ENCODE measurements around the gene DSG2.

DSG2 gene

DNA sequence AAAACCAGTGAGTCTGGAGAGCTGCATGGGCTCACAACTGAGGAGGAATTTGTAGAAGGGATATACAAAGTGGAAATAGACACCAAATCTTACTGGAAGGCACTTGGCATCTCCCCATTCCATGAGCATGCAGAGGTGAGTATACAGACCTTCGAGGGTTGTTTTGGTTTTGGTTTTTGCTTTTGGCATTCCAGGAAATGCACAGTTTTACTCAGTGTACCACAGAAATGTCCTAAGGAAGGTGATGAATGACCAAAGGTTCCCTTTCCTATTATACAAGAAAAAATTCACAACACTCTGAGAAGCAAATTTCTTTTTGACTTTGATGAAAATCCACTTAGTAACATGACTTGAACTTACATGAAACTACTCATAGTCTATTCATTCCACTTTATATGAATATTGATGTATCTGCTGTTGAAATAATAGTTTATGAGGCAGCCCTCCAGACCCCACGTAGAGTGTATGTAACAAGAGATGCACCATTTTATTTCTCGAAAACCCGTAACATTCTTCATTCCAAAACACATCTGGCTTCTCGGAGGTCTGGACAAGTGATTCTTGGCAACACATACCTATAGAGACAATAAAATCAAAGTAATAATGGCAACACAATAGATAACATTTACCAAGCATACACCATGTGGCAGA lies 97.3 kb downstream of the DSG2 start:
- TF ChIP-seq, protein P1, sequence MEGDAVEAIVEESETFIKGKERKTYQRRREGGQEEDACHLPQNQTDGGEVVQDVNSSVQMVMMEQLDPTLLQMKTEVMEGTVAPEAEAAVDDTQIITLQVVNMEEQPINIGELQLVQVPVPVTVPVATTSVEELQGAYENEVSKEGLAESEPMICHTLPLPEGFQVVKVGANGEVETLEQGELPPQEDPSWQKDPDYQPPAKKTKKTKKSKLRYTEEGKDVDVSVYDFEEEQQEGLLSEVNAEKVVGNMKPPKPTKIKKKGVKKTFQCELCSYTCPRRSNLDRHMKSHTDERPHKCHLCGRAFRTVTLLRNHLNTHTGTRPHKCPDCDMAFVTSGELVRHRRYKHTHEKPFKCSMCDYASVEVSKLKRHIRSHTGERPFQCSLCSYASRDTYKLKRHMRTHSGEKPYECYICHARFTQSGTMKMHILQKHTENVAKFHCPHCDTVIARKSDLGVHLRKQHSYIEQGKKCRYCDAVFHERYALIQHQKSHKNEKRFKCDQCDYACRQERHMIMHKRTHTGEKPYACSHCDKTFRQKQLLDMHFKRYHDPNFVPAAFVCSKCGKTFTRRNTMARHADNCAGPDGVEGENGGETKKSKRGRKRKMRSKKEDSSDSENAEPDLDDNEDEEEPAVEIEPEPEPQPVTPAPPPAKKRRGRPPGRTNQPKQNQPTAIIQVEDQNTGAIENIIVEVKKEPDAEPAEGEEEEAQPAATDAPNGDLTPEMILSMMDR (IDR thresholded peaks at IDR 0.05; ENCODE audit: extremely low read depth, insufficient read depth, missing control alignments), result no peak
- DNase-seq (ENCODE audit: low spot score), result no peak
- in situ Hi-C loops (cut with MboI; ENCODE audit: low pct_unique_long_range_greater_than_20kb, low sequenced_read_pairs, unreplicated experiment), result no loop called here

DNA sequence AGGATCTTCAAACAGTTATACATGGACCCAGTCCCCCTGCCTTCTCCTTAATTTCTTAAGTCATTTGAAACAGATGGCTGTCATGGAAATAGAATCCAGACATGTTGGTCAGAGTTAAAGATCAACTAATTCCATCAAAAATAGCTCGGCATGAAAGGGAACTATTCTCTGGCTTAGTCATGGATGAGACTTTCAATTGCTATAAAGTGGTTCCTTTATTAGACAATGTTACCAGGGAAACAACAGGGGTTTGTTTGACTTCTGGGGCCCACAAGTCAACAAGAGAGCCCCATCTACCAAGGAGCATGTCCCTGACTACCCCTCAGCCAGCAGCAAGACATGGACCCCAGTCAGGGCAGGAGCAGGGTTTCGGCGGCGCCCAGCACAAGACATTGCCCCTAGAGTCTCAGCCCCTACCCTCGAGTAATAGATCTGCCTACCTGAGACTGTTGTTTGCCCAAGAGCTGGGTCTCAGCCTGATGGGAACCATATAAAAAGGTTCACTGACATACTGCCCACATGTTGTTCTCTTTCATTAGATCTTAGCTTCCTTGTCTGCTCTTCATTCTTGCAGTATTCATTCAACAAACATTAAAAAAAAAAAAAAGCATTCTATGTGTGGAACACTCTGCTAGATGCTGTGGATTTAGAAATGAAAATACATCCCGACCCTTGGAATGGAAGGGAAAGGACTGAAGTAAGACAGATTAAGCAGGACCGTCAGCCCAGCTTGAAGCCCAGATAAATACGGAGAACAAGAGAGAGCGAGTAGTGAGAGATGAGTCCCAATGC lies 98.3 kb downstream of the DSG2 start:
- TF ChIP-seq, protein P1 (IDR thresholded peaks at IDR 0.05; ENCODE audit: extremely low read depth, insufficient read depth, missing control alignments), result no peak
- in situ Hi-C loops (cut with MboI; ENCODE audit: low pct_unique_long_range_greater_than_20kb, low sequenced_read_pairs, unreplicated experiment), result no loop called here
- DNase-seq (ENCODE audit: low spot score), result no peak

DNA sequence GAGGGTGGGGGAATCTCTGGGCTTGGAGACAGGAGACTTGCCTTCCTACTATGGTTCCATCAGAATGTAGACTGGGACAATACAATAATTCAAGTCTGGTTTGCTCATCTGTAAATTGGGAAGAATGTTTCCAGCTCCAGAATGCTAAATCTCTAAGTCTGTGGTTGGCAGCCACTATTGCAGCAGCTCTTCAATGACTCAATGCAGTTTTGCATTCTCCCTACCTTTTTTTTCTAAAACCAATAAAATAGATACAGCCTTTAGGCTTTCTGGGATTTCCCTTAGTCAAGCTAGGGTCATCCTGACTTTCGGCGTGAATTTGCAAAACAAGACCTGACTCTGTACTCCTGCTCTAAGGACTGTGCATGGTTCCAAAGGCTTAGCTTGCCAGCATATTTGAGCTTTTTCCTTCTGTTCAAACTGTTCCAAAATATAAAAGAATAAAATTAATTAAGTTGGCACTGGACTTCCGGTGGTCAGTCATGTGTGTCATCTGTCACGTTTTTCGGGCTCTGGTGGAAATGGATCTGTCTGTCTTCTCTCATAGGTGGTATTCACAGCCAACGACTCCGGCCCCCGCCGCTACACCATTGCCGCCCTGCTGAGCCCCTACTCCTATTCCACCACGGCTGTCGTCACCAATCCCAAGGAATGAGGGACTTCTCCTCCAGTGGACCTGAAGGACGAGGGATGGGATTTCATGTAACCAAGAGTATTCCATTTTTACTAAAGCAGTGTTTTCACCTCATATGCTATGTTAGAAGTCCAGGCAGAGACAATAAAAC lies 100.2 kb downstream of the DSG2 start:
- DNase-seq (ENCODE audit: low spot score), result no peak
- TF ChIP-seq, protein P1 (IDR thresholded peaks at IDR 0.05; ENCODE audit: extremely low read depth, insufficient read depth, missing control alignments), result no peak
- in situ Hi-C loops (cut with MboI; ENCODE audit: low pct_unique_long_range_greater_than_20kb, low sequenced_read_pairs, unreplicated experiment), result no loop called here
